CD4-positive, alpha-beta T cell treated with Interleukin-4 for 1 hour (primary cell): ENCODE measurements around the gene PLEKHG4.
A peak's percentile ranks its signal among the peaks of the same experiment; 100 is the strongest.

Source experiments
- DNase-seq, 2 donors: peaks; one replicate each; pipeline ENCODE4 v3.0.0-alpha.2; 2020 to 2022

The PLEKHG4 gene

GRCh38 chr16:67245186-67245585 lies 34.1 kb upstream of the PLEKHG4 start:
- no peak for DNase-seq

- no peak for DNase-seq
These were observed 33.7 kb upstream of the PLEKHG4 start for GRCh38 chr16:67245674-67246080.

GRCh38 chr16:67246081-67246755 lies 33.1 kb upstream of the PLEKHG4 start:
- DNase-seq, result peak; percentile 43 to 60

DNA sequence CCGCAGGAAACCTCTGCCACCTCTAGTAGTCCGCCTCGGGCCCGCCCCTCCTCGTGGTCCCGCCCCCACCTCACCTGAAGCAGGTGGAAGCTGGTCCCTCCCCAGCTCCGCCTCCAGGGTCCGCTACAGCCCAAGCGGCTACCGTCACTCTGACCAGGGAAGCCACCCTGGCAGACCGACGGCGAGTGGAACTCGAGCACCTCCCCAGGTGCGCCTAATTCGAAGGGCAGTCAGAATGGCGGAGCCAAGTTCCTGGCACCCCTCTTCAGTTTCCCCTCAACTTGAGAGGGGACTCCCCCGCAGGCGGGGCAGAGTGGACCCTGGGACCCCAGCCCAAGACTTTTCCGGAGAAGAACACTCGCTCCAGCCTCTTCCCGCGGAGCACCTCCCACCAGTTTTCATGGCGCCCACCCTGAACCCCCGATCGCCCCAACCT lies 32.6 kb upstream of the PLEKHG4 start:
- no peak for DNase-seq

- DNase-seq, result peak; percentile 96
These were observed 31.9 kb upstream of the PLEKHG4 start, which contains the start of gene FHOD1 for GRCh38 chr16:67247192-67248072. TSS of gene FHOD1 (minus strand) at chr16:67247481. CDS start at chr16:67247410, 71 bp downstream.

GRCh38 chr16:67248073-67248400 lies 31.3 kb upstream of the PLEKHG4 start:
- DNase-seq, result no peak

GRCh38 chr16:67248401-67249177 lies 30.7 kb upstream of the PLEKHG4 start, which contains the start of gene SLC9A5:
TSS of gene SLC9A5 (plus strand) at chr16:67248979. CDS start at chr16:67249015, 36 bp downstream.
- DNase-seq, result peak in 1 of 2 donors; percentile 24

GRCh38 chr16:67249178-67250044 lies 29.9 kb upstream of the PLEKHG4 start:
- no peak for DNase-seq

DNA sequence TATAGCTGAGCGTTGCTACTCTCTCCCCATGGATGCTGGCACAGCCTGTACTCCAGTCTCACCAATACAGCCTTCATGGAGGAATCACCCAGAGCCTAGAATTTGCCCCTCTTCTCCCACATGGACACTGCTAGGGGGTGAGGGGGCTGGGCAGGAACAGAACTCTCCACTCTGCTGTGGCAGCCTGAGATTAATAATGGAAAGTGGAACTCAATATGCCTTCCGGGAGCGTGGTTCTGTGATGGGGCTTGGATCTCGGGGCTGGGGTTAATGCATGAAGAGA lies 29.3 kb upstream of the PLEKHG4 start:
- DNase-seq, result no peak

- no peak for DNase-seq
These were observed 26.5 kb upstream of the PLEKHG4 start for GRCh38 chr16:67252609-67253497.

DNA sequence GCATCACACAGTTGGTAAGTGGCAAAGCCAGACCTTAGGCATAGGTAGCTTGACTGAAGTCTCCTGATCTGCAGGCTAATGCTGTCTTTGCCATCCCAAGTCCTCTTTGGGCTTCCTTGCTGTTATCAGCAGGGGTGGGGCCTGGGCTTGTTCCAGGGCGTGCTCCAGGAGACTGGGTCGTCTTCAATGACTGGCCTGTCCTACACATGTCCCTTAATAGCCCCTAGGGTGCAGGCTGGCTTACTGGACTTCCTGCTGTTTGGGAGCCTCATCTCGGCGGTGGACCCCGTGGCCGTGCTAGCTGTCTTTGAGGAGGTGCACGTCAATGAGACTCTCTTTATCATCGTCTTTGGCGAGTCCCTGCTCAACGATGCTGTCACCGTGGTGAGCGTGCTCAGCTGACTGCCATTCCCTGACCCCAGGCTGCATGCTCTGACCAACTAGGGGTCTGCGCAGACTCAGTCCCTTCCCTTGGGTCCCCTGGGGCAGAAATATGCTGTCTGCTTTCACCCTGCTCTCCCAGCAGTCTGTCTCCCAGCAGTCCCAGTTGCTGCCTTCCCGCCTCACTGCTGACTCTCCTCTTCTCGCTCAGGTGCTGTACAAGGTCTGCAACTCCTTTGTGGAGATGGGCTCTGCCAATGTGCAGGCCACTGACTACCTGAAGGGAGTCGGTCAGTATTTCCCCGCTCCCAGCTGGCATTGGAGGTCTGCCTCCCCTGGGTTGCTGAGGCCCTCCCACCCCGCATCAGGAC lies 24.4 kb upstream of the PLEKHG4 start:
- no peak for DNase-seq

DNA sequence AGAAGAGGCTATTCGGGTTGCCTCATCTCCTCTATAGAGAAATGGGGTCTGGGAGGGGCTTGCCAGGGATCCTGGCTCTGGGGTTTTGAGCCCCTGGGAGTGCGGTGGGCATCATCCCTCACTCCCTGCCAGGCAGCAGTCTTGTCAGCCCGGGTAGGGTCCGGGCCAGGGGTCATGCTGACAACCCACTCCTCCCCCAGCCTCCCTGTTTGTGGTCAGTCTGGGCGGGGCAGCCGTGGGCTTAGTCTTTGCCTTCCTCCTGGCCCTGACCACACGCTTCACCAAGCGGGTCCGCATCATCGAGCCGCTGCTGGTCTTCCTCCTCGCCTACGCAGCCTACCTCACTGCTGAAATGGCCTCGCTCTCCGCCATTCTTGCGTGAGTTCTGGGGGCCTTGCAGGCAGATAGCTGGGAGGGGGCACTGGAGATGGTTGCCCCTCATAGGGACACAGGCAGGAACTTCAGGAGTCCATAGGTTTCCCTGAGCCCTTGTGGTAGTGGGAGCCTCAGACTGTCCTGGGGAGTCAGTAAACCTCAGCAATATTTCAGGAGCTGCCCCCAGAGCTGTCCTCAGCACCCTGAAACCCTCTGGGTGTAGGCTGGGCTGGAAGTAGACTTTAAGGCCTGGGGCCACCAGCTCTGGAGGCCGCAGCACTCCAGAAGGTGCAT lies 23.6 kb upstream of the PLEKHG4 start:
- no peak for DNase-seq

- no peak for DNase-seq
These were observed 22.6 kb upstream of the PLEKHG4 start for GRCh38 chr16:67256701-67257230.

GRCh38 chr16:67257486-67258160 lies 21.7 kb upstream of the PLEKHG4 start:
- no peak for DNase-seq

DNA sequence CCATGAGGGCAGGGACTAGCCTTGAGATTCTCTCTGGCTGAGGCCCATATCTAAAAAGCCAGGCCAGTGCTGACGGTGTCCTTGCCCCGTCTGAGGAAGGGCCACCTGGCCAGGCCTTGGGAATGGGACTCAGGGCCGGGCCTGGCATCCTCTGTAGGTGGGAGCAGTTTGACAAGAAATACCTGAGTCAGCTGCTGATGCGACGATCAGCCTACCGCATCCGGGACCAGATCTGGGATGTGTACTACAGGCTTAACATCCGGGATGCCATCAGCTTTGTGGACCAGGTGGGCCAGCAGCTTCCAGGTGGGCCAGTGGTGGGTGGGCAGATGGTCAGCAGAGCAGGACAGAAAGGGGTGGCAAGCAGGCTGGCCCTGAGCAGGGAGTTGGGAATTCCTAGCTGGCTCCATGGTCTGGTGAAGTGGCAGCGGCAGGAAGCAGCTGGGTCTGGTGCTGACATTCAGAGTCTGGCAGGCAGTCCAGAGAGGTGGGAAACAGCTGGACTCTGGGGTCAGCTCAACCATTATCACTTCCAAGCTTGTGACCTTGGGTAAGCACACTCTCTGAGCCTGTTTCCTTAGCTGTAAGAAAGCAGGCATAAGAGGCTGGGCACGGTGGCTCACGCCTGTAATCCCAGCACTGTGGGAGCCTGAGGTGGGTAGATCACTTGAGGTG lies 21.0 kb upstream of the PLEKHG4 start:
- DNase-seq, result no peak

DNA sequence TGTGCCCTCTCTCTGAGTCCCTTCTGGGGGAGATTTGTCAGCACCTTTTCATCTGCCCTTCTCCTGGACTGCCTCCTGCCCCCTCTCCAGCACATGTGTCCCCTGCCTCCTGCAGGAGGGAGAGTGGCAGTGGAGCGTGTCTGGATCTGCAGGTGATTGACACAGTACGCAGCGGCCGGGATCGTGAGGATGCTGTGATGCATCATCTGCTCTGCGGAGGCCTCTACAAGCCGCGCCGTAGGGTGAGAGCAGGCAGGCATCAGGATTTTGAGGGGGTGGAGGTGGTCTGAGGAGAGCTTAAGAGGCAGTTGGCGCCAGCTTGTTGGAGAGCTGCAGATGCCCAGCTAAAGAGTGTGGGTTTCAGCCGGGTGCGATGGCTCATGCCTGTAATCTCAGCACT lies 19.6 kb upstream of the PLEKHG4 start:
- DNase-seq, result no peak

- no peak for DNase-seq
These were observed 18.8 kb upstream of the PLEKHG4 start for GRCh38 chr16:67260426-67261063.

GRCh38 chr16:67263201-67263600 lies 16.1 kb upstream of the PLEKHG4 start:
- no peak for DNase-seq
